ENCODE measurements around the gene SLIRP. TPM values are rescaled to one million over a fixed set of nuclear protein-coding genes. Genes with fewer than 3 reads are reported as not detected.

Gene SLIRP
- total RNA-seq, 1 donor from 2014 or later: 148 TPM

DNA sequence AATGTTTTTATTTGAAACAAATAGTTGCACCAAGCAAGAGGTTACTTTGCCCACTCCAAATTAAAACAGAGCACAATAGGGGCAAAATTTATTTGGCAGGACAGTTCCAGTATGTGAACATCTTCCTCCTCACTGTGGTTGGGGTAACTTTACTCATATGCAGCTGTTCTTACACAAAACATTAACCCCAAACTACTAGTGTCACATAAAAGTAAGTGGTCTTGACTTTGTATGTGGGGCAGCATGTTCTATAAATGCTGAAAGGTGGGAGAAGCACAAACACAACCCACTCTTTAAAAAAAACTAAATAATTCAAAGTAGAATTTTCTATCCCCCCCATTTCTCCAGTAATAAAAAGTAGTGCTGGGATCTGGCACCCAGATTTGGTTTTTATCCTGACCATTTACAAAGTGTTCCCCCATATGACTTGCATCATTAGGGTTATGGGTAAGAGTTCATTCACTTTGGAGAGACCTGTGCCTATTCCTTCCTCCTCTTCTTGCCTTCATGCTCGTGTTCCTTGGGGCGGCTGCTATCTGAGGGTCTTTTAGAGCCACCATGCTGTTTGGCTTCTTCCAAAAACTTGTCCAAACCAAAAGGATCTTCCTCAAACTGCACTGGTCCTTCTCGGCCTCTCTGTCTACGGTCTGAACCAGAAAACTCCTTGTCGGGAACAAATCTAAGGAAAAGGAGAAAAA is 9.9 kb downstream of the SLIRP start:
- TF ChIP-seq, protein P1, sequence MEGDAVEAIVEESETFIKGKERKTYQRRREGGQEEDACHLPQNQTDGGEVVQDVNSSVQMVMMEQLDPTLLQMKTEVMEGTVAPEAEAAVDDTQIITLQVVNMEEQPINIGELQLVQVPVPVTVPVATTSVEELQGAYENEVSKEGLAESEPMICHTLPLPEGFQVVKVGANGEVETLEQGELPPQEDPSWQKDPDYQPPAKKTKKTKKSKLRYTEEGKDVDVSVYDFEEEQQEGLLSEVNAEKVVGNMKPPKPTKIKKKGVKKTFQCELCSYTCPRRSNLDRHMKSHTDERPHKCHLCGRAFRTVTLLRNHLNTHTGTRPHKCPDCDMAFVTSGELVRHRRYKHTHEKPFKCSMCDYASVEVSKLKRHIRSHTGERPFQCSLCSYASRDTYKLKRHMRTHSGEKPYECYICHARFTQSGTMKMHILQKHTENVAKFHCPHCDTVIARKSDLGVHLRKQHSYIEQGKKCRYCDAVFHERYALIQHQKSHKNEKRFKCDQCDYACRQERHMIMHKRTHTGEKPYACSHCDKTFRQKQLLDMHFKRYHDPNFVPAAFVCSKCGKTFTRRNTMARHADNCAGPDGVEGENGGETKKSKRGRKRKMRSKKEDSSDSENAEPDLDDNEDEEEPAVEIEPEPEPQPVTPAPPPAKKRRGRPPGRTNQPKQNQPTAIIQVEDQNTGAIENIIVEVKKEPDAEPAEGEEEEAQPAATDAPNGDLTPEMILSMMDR (IDR thresholded peaks at IDR 0.05; ENCODE audit: unreplicated experiment): no peak
- Mint-ChIP-seq H3K27me3 (no peaks in the 10 kb centered on the region), H3K27ac (peak overlapping the region; percentile 14), H3K36me3 (ENCODE audit: insufficient read depth) (peaks cover 35% of the 10 kb centered on the region), H3K4me3 (ENCODE audit: low read depth) (no peak overlapping the region), H3K4me1 (ENCODE audit: low read depth) (no peaks in the 10 kb centered on the region), H3K9me3 (ENCODE audit: low read depth) (no peaks in the 10 kb centered on the region)
- DNase-seq (ENCODE audit: low spot score, unreplicated experiment): no peak

DNA sequence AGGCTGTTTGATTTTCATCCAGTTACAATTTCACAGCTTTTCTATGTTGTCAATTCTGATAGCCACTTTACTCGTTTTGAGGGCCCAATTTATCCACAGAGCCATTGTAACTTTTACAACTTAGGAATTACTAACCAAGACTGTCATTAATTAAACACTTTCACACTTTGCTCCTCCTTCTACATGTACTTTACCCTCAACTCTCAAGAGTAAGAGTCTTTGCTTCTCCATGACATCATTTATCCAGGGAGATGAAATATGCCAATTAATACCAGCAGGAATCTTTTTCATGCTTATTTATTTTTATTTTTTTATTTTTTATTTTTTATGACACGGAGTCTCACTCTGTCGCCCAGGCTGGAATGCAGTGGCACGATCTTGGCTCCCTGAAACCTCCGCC is 13.5 kb downstream of the SLIRP start:
- TF ChIP-seq, protein P1 (IDR thresholded peaks at IDR 0.05; ENCODE audit: unreplicated experiment): no peak
- Mint-ChIP-seq H3K36me3 (ENCODE audit: insufficient read depth) (peaks cover 40% of the 10 kb centered on the region), H3K27ac (no peak overlapping the region), H3K9me3 (ENCODE audit: low read depth) (no peaks in the 10 kb centered on the region), H3K4me3 (ENCODE audit: low read depth) (no peak overlapping the region), H3K4me1 (ENCODE audit: low read depth) (no peaks in the 10 kb centered on the region), H3K27me3 (no peaks in the 10 kb centered on the region)
- no peak for DNase-seq (ENCODE audit: low spot score, unreplicated experiment)

- Mint-ChIP-seq H3K27ac (no peak overlapping the region), H3K27me3 (no peaks in the 10 kb centered on the region), H3K4me3 (ENCODE audit: low read depth) (no peak overlapping the region), H3K9me3 (ENCODE audit: low read depth) (no peaks in the 10 kb centered on the region), H3K4me1 (ENCODE audit: low read depth) (no peaks in the 10 kb centered on the region), H3K36me3 (ENCODE audit: insufficient read depth) (peaks cover 40% of the 10 kb centered on the region)
- DNase-seq (ENCODE audit: low spot score, unreplicated experiment): no peak
- TF ChIP-seq, protein P1 (IDR thresholded peaks at IDR 0.05; ENCODE audit: unreplicated experiment): no peak
These were observed 14.4 kb downstream of the SLIRP start for GRCh38 chr14:77722301-77722700.

DNA sequence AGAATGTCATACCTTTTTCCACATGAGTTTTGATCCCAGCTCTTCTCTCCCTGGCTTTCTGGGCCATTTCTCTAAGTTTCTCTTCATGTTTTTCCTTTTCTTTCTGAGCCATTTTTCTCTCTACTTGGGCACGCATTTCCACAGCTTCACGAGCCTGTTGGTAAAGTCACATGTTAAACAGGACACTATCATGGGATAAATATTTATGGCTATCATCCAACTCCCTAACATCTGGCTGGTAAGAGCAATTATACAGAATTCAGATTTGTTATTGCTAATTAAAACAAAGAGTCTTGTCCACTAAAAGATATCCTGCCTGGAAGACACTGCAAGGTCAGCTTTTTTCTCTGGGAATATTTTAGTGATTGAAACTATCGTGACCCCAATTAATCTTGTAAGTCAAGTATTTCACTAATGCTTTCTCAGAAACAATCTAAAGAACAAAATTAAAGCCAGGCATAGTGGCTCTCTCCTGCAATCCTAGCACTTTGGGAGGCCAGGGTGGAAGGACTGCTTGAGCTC is 23.1 kb downstream of the SLIRP start:
- Mint-ChIP-seq H3K27ac (no peak overlapping the region), H3K36me3 (ENCODE audit: insufficient read depth) (peaks cover 25% of the 10 kb centered on the region), H3K27me3 (no peaks in the 10 kb centered on the region), H3K4me3 (ENCODE audit: low read depth) (no peak overlapping the region), H3K4me1 (ENCODE audit: low read depth) (no peaks in the 10 kb centered on the region), H3K9me3 (ENCODE audit: low read depth) (no peaks in the 10 kb centered on the region)
- TF ChIP-seq, protein P1 (IDR thresholded peaks at IDR 0.05; ENCODE audit: unreplicated experiment): no peak
- no peak for DNase-seq (ENCODE audit: low spot score, unreplicated experiment)

- H3K27ac Mint-ChIP-seq: peak overlapping the region; percentile 10
These were observed 30.8 kb downstream of the SLIRP start for GRCh38 chr14:77738559-77739250.

More at GRCh38 chr14:77738559-77739250, 30.8 kb downstream of the SLIRP start:
- Mint-ChIP-seq H3K36me3 (ENCODE audit: insufficient read depth) (peaks cover 16% of the 10 kb centered on the region), H3K9me3 (ENCODE audit: low read depth) (no peaks in the 10 kb centered on the region), H3K4me1 (ENCODE audit: low read depth) (no peaks in the 10 kb centered on the region), H3K27me3 (no peaks in the 10 kb centered on the region), H3K4me3 (ENCODE audit: low read depth) (no peak overlapping the region)
- TF ChIP-seq, protein P1 (IDR thresholded peaks at IDR 0.05; ENCODE audit: unreplicated experiment): no peak
- no peak for DNase-seq (ENCODE audit: low spot score, unreplicated experiment)

Data from progenitor cell of endocrine pancreas (in vitro differentiated cells).